HuH-7.5 (cell line): Measurements from ENCODE around the gene LRRC46.

Source experiments
- DNase-seq: peaks from one replicate; pipeline ENCODE4 v3.0.0; 2011; ENCODE audit warnings: low spot score

The LRRC46 gene, protein sequence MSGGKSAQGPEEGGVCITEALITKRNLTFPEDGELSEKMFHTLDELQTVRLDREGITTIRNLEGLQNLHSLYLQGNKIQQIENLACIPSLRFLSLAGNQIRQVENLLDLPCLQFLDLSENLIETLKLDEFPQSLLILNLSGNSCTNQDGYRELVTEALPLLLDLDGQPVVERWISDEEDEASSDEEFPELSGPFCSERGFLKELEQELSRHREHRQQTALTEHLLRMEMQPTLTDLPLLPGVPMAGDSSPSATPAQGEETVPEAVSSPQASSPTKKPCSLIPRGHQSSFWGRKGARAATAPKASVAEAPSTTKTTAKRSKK

GRCh38 chr17:47831003-47831933, at the start of gene LRRC46, which contains the start of gene MRPL10:
LRRC46 (plus strand) TSS chr17:47831670; CDS start chr17:47831990, 320 bp downstream.
MRPL10 (minus strand) TSS chr17:47831541; CDS start chr17:47831511, 30 bp downstream.
- peak; percentile 98 for DNase-seq

GRCh38 chr17:47785538-47786123, 45.8 kb upstream of the LRRC46 start:
- no peak for DNase-seq

GRCh38 chr17:47789611-47790561, 41.6 kb upstream of the LRRC46 start:
- DNase-seq: peak; percentile 47

DNA sequence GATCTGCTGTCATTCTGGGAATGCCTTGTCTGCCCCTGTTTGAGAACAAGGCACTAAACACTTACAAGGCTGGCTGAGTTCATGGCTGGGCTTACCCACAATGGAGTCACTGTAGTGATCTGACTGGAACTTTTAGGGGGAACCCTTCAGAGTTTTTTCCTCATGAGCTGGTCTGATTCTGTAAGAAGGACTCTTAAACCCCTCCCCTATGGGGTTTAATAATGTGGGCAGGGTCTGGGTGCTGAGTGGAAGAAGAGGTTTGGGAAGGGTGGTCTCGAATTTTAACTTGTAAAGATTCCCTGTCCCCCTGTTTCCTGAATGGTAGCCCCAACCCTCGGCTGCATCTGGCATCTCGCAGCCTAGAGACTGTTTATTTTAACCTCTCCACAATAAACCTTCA, 40.4 kb upstream of the LRRC46 start:
- DNase-seq: no peak

GRCh38 chr17:47792457-47792856, 39.0 kb upstream of the LRRC46 start:
- DNase-seq: no peak

- DNase-seq: no peak
Observed at GRCh38 chr17:47792979-47793378, 38.5 kb upstream of the LRRC46 start.

DNA sequence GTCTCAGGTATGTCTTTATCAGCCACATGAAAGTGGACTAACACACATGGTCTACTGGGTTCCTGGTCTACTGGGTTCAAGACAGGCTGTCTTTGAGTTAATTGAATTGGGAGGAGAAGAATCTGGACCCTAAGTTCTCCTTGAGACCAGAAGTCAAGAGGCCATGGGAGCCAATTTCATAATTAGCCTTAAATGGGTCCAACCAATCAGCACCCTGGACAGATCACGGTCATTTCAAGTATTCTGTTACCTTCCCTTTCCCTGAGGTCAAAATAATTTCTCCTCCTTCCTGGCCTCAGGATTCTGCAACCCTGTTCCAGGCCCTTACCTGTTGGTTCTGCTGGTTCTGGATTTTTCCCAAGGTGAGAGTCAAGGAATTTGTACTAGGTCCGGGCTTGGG, 33.7 kb upstream of the LRRC46 start:
- DNase-seq: no peak

DNA sequence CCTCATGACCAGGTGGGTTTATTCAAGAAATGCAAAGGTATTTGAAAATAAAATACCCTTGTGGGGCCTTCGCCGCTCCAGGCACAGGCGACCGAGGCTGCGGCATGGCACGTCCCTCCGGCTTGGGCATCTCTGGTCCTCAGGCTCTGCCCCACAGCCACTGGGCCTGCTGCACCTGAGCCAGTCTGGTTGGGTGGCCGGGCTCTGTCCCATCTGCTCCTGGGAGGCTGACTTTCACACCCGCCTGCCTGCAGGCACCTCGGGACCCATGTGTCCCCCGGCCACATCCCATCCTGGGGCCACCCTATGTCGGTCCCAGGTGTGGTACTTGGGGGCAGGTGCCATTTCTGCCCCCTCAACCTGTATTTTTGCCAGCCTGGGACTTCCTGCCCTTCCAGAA, 30.8 kb upstream of the LRRC46 start:
- DNase-seq: no peak

DNA sequence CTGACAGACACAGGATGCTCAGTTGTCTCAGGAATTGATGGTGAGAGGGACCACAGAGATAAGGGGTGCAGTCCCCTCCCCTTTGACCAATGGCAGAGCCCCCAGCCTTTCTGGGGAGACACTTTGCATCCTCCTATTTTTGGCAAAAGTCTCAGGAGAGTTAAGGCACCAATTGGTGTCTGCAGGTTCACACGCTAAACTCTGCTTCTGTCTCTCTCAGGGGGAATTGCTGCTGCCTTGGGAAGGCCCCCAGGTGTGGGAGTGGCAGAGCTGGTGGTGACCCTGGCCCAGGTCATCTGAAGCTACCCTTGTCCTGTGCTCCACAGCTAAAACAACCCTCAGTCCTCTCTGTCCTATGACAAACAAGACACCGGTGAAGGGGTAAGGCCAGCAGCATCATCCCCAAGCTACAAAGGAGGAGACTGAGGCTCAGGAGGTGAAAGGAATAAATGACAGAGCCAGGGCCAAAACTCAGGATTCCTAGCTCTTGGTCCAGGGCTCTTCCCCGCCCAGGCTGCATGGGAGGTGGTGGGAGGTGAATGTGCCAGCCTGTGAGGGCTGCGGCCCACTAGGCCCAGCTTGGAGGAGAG, 30.2 kb upstream of the LRRC46 start:
- DNase-seq: no peak

DNA sequence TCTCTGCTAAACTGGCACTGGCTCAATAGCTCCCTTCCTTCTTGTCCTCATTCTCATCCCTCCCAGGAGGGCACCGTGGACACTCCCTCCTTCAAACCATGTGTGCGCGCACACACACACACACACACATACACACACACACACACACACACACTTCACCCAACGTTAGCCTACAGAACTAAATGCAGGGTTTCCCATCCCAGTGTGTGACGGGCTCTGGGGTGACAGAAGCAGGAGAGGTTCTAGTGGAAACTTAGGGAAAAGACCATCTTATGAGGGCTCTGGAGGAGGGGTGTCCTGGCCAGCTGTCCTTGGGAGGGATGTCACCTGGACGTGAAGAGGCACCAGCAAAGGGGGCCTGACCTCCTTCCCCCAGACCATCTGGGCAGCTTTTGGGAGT, 29.6 kb upstream of the LRRC46 start:
- no peak for DNase-seq

- DNase-seq: peak; percentile 83
Observed at GRCh38 chr17:47802341-47803022, 29.0 kb upstream of the LRRC46 start.

- no peak for DNase-seq
Observed at GRCh38 chr17:47803201-47803600, 28.3 kb upstream of the LRRC46 start.

DNA sequence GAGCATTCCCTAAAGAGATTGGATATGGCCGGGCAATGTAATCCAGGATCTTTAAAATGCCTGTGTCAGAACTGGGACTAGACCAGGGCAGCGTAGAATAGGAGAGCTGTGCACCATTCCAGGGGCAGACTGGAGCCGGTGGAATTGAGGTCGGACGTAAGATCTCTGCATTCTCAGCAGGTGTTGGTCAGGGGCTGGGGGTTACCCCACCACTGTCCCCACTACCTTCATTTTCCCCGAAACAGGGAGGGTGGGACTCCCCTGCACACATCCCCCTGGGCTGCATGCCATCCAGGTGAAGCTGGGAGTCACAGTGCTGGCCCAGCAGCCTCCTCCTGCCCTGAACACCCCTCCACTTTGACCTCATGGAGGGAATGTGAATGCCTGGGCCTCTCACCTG, 27.7 kb upstream of the LRRC46 start:
- no peak for DNase-seq

GRCh38 chr17:47804461-47804860, 27.0 kb upstream of the LRRC46 start:
- no peak for DNase-seq

GRCh38 chr17:47806026-47806912, 25.2 kb upstream of the LRRC46 start:
- no peak for DNase-seq

DNA sequence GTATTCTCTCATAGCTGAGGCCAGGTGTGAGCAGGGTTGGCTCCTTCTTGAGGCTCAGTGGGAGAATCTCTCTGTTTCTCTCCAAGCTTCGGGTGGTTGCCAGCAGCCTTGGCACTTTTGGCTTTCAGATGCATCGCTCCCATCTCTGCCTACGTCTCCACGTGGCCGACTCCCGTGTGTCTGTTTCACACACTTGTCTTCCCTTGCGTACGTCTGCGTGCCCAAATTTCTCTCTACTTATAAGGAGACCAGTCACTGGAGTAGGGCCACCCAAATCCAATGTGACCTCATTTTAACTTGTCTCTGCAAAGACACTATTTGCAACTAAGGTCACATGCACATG, 24.6 kb upstream of the LRRC46 start:
- DNase-seq: no peak

DNA sequence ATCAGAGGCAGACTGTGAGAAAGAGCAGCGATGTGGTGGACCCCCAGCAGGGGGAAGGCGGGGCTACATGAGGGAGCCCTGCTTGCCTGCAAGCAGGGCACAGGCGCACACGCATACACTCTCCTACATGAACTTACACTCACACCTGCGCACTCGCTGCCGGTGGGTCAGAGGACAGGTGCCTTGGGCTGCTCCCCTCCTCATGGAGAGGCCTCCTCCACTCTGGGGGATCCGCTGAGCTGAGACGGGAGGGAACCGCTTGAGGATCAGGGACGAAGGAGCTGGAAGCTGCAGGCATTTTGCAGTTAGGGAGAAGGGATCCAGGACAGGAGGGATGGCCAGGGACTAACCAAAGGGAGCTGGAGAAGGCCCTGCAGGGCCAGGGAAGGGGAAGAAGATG, 24.0 kb upstream of the LRRC46 start:
- DNase-seq: no peak

- no peak for DNase-seq
Observed at GRCh38 chr17:47808036-47808829, 23.2 kb upstream of the LRRC46 start.
